Measurements from ENCODE around the gene RIPK4. TPM values are rescaled to one million over a fixed set of nuclear protein-coding genes. Genes with fewer than 3 reads are reported as not detected.

The RIPK4 gene
- total RNA-seq, 1 donor from 2014 or later = not detected

DNA sequence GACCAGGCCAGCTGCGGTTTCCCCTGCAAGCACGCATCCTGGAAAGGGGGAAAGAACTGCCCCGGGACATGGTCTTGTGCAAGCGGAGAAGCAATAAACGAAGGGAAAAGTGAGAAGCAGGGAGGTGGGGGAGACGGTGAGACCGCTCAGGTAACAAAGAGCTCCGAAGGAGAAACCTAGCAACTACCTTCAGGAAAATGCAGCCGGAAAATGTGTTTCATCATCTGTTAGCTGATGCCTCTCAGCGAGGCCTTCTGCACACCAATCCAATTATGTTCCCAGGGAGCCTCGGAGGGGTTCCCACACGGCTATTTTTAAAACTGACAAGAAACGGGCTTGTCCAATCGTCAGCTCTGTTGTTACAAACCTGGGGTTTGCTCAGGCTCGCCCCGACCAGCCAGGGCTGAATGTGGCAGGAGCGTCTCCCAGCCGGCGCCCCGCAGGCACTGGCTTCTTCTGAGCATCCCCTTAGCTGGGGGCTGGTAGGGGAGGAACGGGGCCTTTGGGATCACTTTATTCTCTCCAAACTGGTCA is 3.4 kb downstream of the RIPK4 start:
- intact Hi-C loops (cut with micrococcal nuclease) = loop anchor here (10.0 kb wide), 1 partner anchor 149 kb away; no protein-coding TSS in a partner anchor
- DNase-seq (ENCODE audit: low spot score) = no peak
- peaks cover 20% of the 10 kb centered on the region for H3K4me1 Mint-ChIP-seq (ENCODE audit: low read depth)
- H3K27ac Mint-ChIP-seq = no peak overlapping the region
- H3K4me3 Mint-ChIP-seq = no peak overlapping the region
- H3K36me3 Mint-ChIP-seq (ENCODE audit: low read depth) = no peaks in the 10 kb centered on the region
- no peaks in the 10 kb centered on the region for H3K9me3 Mint-ChIP-seq
- peaks cover 69% of the 10 kb centered on the region for H3K27me3 Mint-ChIP-seq (ENCODE audit: insufficient read depth)

DNA sequence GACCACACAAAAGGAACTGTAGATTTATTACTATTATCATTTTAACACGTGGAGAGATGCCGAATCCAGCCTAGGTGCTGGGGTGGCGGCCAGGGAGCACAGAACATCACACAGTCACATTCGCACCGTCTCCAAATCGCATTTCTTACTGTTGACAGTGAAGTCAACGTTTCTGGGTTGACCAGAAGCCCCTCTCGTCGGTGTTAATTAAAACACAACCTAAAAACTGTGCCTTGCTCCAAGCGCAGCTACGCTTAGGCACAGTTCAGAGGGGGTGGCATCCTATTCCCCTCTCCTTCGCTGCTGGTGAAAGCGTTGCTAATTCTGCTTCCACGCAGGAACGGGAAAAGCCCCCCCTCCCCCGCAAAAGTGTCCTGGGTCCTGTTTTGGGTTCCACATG is 4.1 kb downstream of the RIPK4 start:
- H3K27ac Mint-ChIP-seq = no peak overlapping the region
- H3K4me3 Mint-ChIP-seq = no peak overlapping the region
- H3K4me1 Mint-ChIP-seq (ENCODE audit: low read depth) = peaks cover 13% of the 10 kb centered on the region
- no peaks in the 10 kb centered on the region for H3K9me3 Mint-ChIP-seq
- peaks cover 62% of the 10 kb centered on the region for H3K27me3 Mint-ChIP-seq (ENCODE audit: insufficient read depth)
- intact Hi-C loops (cut with micrococcal nuclease) = loop anchor here (10.0 kb wide), 1 partner anchor 148 kb away; no protein-coding TSS in a partner anchor
- H3K36me3 Mint-ChIP-seq (ENCODE audit: low read depth) = no peaks in the 10 kb centered on the region
- DNase-seq (ENCODE audit: low spot score) = no peak

GRCh38 chr21:41761934-41762635 is 4.8 kb downstream of the RIPK4 start:
- Mint-ChIP-seq H3K9me3 (no peaks in the 10 kb centered on the region), H3K4me3 (no peak overlapping the region), H3K4me1 (ENCODE audit: low read depth) (peaks cover 7% of the 10 kb centered on the region), H3K27ac (no peak overlapping the region), H3K36me3 (ENCODE audit: low read depth) (no peaks in the 10 kb centered on the region), H3K27me3 (ENCODE audit: insufficient read depth) (peaks cover 56% of the 10 kb centered on the region)
- intact Hi-C loops (cut with micrococcal nuclease) = loop anchor here (10.0 kb wide), 1 partner anchor 147 kb away; no protein-coding TSS in a partner anchor
- no peak for DNase-seq (ENCODE audit: low spot score)

DNA sequence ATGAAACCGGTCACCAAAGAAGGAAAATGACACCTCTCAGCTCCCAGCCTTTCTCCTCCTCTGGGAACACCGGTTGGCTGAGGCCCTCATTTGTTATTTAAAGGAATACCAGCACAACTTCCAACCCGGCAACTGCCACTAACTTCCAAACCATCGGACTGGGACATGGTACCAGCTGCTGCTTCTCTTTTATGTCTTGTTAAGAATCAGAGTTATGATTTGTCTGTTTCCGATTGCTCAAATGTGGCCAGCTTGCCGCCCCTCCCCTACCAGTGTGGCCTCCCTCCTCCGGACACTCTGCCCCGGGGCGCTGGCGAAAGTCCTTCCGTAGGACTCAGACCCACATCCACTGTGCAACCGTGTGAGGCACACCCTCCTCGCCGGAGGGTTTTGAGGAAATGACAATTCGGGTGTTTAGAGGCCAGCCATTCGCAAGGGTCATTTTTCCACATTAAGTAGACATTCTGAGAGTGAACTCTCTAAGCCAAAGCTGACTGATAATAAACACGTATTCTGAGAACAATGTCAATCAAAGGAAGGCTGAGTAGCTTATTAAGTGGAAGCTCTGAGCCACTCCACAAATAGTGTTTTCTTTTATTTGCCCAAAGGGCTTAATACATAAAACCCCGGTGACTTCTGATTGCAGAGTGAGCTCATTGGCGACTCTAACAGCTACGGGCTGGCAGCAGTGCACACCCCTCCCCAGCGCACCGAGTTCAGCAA is 5.5 kb downstream of the RIPK4 start:
- no peaks in the 10 kb centered on the region for H3K9me3 Mint-ChIP-seq
- H3K27ac Mint-ChIP-seq = no peak overlapping the region
- intact Hi-C loops (cut with micrococcal nuclease) = loop anchor here (10.0 kb wide), 1 partner anchor 147 kb away; no protein-coding TSS in a partner anchor
- no peak overlapping the region for H3K4me3 Mint-ChIP-seq
- peaks cover 55% of the 10 kb centered on the region for H3K27me3 Mint-ChIP-seq (ENCODE audit: insufficient read depth)
- H3K4me1 Mint-ChIP-seq (ENCODE audit: low read depth) = peaks cover 5% of the 10 kb centered on the region
- H3K36me3 Mint-ChIP-seq (ENCODE audit: low read depth) = no peaks in the 10 kb centered on the region
- DNase-seq (ENCODE audit: low spot score) = no peak

- H3K27ac Mint-ChIP-seq = no peak overlapping the region
- peaks cover 49% of the 10 kb centered on the region for H3K27me3 Mint-ChIP-seq (ENCODE audit: insufficient read depth)
- intact Hi-C loops (cut with micrococcal nuclease) = loop anchor here (10.0 kb wide), 1 partner anchor 146 kb away; no protein-coding TSS in a partner anchor
- H3K4me3 Mint-ChIP-seq = no peak overlapping the region
- H3K36me3 Mint-ChIP-seq (ENCODE audit: low read depth) = no peaks in the 10 kb centered on the region
- H3K4me1 Mint-ChIP-seq (ENCODE audit: low read depth) = peaks cover 5% of the 10 kb centered on the region
- H3K9me3 Mint-ChIP-seq = no peaks in the 10 kb centered on the region
- no peak for DNase-seq (ENCODE audit: low spot score)
Measured at GRCh38 chr21:41760411-41760810, 6.4 kb downstream of the RIPK4 start.

GRCh38 chr21:41759926-41760325 is 6.9 kb downstream of the RIPK4 start:
- Mint-ChIP-seq H3K4me1 (ENCODE audit: low read depth) (peaks cover 5% of the 10 kb centered on the region), H3K36me3 (ENCODE audit: low read depth) (no peaks in the 10 kb centered on the region), H3K27me3 (ENCODE audit: insufficient read depth) (peaks cover 45% of the 10 kb centered on the region), H3K4me3 (no peak overlapping the region), H3K9me3 (no peaks in the 10 kb centered on the region), H3K27ac (no peak overlapping the region)
- intact Hi-C loops (cut with micrococcal nuclease) = loop anchor here (10.0 kb wide), 1 partner anchor 145 kb away; no protein-coding TSS in a partner anchor
- DNase-seq (ENCODE audit: low spot score) = no peak

- Mint-ChIP-seq H3K27me3 (ENCODE audit: insufficient read depth) (peaks cover 39% of the 10 kb centered on the region), H3K4me3 (no peak overlapping the region), H3K4me1 (ENCODE audit: low read depth) (peaks cover 5% of the 10 kb centered on the region), H3K27ac (no peak overlapping the region), H3K9me3 (no peaks in the 10 kb centered on the region), H3K36me3 (ENCODE audit: low read depth) (no peaks in the 10 kb centered on the region)
- no peak for DNase-seq (ENCODE audit: low spot score)
- intact Hi-C loops (cut with micrococcal nuclease) = no loop called here
Measured at GRCh38 chr21:41759214-41759840, 7.5 kb downstream of the RIPK4 start.

DNA sequence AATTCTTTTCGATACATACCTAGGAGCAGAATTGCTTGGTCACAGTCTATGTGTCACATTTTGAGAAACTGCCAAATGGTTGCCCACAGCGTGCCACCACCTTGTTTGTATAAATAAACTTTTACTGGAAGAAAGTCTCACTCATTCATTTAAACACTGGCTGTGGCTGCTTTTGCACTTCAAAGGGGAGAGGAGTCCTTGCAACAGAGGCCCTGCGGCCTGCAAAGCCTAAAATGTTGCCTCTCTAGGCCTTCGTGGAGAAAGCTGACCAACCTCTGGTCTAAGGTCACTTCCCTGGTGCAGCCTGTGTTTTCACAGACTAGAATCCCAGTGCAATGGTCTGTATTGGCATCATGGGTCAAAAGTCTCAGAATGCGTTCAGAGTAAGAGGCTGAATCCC is 8.3 kb downstream of the RIPK4 start:
- DNase-seq (ENCODE audit: low spot score) = no peak
- peaks cover 5% of the 10 kb centered on the region for H3K4me1 Mint-ChIP-seq (ENCODE audit: low read depth)
- H3K27me3 Mint-ChIP-seq (ENCODE audit: insufficient read depth) = peaks cover 36% of the 10 kb centered on the region
- H3K36me3 Mint-ChIP-seq (ENCODE audit: low read depth) = no peaks in the 10 kb centered on the region
- no peaks in the 10 kb centered on the region for H3K9me3 Mint-ChIP-seq
- no peak overlapping the region for H3K4me3 Mint-ChIP-seq
- no peak overlapping the region for H3K27ac Mint-ChIP-seq
- intact Hi-C loops (cut with micrococcal nuclease) = no loop called here

DNA sequence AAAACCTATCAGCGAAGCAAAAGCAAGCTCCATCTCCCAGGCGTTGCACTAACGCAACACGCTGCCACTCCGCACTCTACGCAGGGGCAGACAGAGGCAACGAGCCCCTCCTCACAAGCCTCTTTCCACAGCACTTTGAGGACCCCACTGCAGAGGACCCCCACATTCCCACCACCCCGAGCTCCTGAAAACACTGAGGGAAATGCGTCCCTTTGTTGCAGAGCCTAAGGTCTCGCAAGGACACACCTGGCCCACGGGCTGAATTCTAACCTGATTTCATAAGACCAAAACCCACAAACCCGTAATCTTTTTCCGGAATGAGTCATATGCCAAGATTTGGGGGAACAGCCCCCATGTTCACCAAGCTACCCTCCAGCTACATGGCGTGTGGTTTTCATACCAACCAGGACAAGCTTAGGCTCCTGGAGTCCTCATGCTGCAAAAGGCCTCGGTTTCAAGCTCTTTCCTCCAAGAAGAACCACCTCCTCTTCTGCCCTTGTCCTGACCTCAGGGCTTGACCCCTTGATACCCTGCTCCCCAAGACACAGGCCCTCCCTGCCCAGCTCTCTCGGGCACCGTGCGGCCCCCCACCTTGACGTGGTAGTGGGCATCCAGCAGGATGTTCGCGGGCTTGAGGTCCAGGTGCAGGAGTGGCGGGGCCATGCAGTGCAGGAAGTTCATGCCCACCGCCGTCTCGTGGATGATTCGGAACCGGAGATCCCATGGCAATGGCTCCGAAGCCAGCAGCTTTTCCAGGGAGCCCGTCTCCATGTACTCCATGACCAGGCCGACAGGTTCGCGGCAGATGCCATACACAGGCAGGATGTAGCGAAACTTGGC is 10.7 kb downstream of the RIPK4 start:
- Mint-ChIP-seq H3K4me1 (ENCODE audit: low read depth) (peaks cover 5% of the 10 kb centered on the region), H3K9me3 (no peaks in the 10 kb centered on the region), H3K36me3 (ENCODE audit: low read depth) (no peaks in the 10 kb centered on the region), H3K4me3 (no peak overlapping the region), H3K27ac (no peak overlapping the region), H3K27me3 (ENCODE audit: insufficient read depth) (peaks cover 13% of the 10 kb centered on the region)
- intact Hi-C loops (cut with micrococcal nuclease) = no loop called here
- no peak for DNase-seq (ENCODE audit: low spot score)

- intact Hi-C loops (cut with micrococcal nuclease) = no loop called here
- no peak overlapping the region for H3K4me3 Mint-ChIP-seq
- no peak for DNase-seq (ENCODE audit: low spot score)
Measured at GRCh38 chr21:41755258-41755933, 11.5 kb downstream of the RIPK4 start.

DNA sequence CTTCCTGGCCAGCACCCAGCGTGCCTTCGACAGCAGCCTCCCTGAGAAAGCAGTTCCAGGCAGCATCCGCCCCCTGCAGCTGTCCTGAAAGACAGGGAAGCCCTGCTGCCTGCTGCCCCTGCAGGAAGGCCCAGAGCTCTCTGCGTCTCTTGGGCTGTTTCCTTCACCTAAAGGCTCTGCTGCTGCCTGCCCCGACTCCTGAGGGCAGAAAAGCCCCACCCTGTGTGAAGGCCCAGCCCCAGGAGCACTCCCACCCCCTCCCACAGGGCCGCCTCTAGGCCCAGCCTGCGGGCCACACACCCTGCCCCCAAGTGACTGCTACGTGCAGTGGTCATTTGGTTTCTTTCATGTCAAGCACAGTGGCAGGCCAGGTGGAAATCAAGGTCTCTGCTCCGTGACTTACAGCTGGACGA is 12.4 kb downstream of the RIPK4 start:
- no peaks in the 10 kb centered on the region for H3K9me3 Mint-ChIP-seq
- no peak for DNase-seq (ENCODE audit: low spot score)
- no peak overlapping the region for H3K4me3 Mint-ChIP-seq
- no peak overlapping the region for H3K27ac Mint-ChIP-seq
- no peaks in the 10 kb centered on the region for H3K27me3 Mint-ChIP-seq (ENCODE audit: insufficient read depth)
- intact Hi-C loops (cut with micrococcal nuclease) = no loop called here
- no peaks in the 10 kb centered on the region for H3K36me3 Mint-ChIP-seq (ENCODE audit: low read depth)
- H3K4me1 Mint-ChIP-seq (ENCODE audit: low read depth) = no peaks in the 10 kb centered on the region

More at GRCh38 chr21:41755258-41755933, 11.5 kb downstream of the RIPK4 start:
- H3K36me3 Mint-ChIP-seq (ENCODE audit: low read depth) = no peaks in the 10 kb centered on the region
- no peaks in the 10 kb centered on the region for H3K9me3 Mint-ChIP-seq
- peaks cover 5% of the 10 kb centered on the region for H3K27me3 Mint-ChIP-seq (ENCODE audit: insufficient read depth)
- no peak overlapping the region for H3K27ac Mint-ChIP-seq
- H3K4me1 Mint-ChIP-seq (ENCODE audit: low read depth) = no peaks in the 10 kb centered on the region
